HUES64 (cell line): Measurements from ENCODE around the gene PPP2R1A.
"Not testable (repeated sequence)": the region's sequence is repeated elsewhere in the genome, so short reads cannot be mapped to it uniquely, and the experiment has no call there.

Source experiments
- H3K27ac ChIP-seq: 2 replicates; pipeline ENCODE4 v1.7.0; 2013; ENCODE audit warnings: low read depth, low read length, inconsistent platforms
- H3K27me3 ChIP-seq: 2 replicates; pipeline ENCODE4 v1.6.1; 2013; ENCODE audit warnings: mild to moderate bottlenecking, low read length; ENCODE audit not compliant: insufficient read depth
- H3K36me3 ChIP-seq: 2 replicates; pipeline ENCODE4 v1.6.1; 2013; ENCODE audit warnings: mild to moderate bottlenecking, low read length; ENCODE audit not compliant: insufficient read depth
- H3K4me1 ChIP-seq: 2 replicates; pipeline ENCODE4 v1.6.1; 2013; ENCODE audit warnings: mild to moderate bottlenecking, low read length, moderate library complexity; ENCODE audit not compliant: insufficient read depth
- H3K4me3 ChIP-seq: 2 replicates; pipeline ENCODE4 v1.5.1; 2013; ENCODE audit warnings: mild to moderate bottlenecking, low read length, moderate library complexity
- H3K9ac ChIP-seq: 2 replicates; pipeline ENCODE4 v1.6.1; 2013; ENCODE audit warnings: mild to moderate bottlenecking, low read depth, low read length
- H3K9me3 ChIP-seq: 2 replicates; pipeline ENCODE4 v1.6.1; 2013; ENCODE audit warnings: low read depth, low read length; ENCODE audit not compliant: insufficient read depth
- WGBS: fragments of 150-250, 120-280 bp; methylation state at CpG from one replicate; pipeline ENCODE4 v1.1.7; 2013; ENCODE audit warnings: missing lambda C conversion rate; 5-methylcytosine and 5-hydroxymethylcytosine counted together

PPP2R1A gene

DNA sequence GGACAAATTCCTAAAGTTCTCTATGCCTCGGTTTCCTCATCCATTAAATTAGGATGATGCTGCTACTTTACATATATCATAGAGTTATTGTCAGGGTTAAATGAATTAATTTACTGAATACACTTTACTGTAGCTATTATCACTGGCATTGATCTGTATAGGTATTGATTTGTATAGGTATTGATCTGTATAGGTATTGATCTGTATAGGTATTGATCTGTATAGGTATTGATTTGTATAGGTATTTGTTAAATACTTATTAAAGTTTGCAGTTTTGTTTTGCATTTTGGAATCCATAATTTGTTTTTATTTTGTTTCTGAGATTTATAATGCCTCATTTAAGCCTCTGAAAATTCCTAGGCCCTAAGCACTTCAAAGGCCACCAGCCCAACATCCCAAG lies 2.4 kb upstream of the PPP2R1A start:
- Histone ChIP-seq H3K9me3 (no peaks in the 10 kb centered on the region), H3K27ac (no peak overlapping the region), H3K9ac (no peak overlapping the region), H3K4me1 (peaks cover 9% of the 10 kb centered on the region), H3K4me3 (no peak overlapping the region), H3K36me3 (peaks cover 3% of the 10 kb centered on the region; the same call in 1 of the 2 replicates), H3K27me3 (no peaks in the 10 kb centered on the region)
- WGBS = 100% methylated on average over 1 of the region's 1 CpG

DNA sequence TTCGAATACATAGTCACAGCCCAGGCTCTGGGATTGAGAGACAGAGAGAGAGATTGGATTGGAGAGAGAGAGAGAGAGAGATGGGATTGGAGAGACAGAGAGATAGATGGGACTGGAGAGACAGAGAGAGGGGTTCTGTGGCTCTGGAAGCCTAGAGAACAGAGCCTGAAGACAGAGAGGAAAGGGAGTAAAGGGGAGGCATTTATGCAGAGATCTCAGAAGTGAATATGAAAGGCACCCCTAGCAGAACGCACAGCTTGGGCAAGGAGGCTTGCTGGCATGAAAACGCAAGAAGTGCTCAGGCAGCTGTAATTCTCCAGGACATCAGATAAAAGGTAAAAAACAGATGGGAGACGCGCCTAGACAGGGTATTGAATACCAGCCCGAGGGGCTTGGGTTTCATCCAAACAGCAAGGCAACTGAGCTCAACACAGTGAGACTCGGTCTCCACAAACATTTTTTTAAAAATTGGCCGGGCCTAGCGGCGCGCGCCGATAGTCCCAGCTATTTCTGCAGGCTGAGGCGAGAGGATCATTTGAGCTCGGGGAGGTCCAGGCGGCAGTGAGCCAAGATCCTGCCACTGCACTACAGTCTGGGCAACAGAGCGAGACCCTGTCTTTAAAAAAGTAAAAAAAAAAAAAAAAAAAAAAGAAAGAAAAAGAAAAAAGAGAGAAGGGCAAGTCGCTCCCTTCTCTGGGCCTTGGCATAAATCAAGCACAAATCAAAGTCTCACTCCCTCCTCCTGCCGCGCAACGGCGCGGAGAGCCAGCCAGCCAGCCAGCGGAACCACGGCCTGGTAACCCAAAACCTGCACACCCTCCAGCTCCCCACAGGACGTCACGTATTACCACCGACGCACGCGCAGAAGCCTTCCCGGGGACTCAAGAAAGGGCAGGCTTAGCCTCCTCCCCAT lies 774 bp upstream of the PPP2R1A start:
- Histone ChIP-seq H3K36me3 (peaks cover 15% of the 10 kb centered on the region), H3K9ac (peak overlapping the region; percentile 50), H3K27ac (peak overlapping the region; percentile 88), H3K9me3 (no peaks in the 10 kb centered on the region), H3K27me3 (no peaks in the 10 kb centered on the region), H3K4me1 (peaks cover 9% of the 10 kb centered on the region), H3K4me3 (peak overlapping the region; percentile 57)
- 4% methylated on average over 31 of the region's 32 CpGs for WGBS

DNA sequence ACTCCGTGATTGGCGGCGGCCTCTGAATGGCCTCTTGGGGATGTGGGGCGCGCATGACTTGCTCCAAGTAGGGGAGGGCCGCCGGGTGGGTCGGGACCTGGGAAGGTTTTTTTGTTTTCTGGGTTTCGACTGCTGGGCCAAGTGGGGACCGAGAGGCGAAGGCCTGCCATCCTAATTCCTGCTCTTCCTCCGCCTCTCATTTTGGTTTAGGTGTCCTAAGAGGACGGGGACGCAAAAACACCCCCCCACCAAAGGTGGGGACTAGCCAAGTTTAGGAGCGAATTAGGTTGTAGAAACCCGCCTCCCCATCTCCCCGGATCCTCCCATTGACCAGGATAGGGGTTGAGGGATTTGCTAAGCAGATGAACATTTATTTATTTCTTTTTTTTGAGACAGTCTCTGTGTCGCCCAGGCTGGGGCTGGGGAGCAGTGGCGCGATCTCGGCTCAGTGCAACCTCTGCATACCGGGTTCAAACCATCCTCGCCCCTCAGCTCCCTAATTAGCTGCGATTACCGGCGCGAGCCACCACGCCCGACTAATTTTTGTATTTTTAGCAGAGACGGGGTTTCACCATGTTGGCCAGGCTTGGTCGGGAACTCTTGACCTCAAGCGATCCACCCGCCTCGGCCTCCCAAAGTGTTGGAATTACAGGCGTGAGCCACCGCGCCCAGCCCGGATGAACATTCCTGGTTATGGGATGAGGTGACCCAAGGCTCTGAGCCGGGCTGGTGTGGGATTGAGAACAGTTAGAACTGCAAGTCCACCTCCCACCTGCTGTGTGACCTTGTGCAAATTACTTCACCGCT lies 838 bp downstream of the PPP2R1A start:
- Histone ChIP-seq H3K9me3 (no peaks in the 10 kb centered on the region), H3K4me3 (peak overlapping the region; percentile 87), H3K36me3 (peaks cover 31% of the 10 kb centered on the region), H3K4me1 (peaks cover 9% of the 10 kb centered on the region), H3K27me3 (no peaks in the 10 kb centered on the region), H3K27ac (peak overlapping the region; percentile 96), H3K9ac (peak overlapping the region; percentile 96)
- 2% methylated on average over 34 of the region's 40 CpGs for WGBS

- 82% methylated on average over 5 of the region's 5 CpGs for WGBS
- H3K9me3 ChIP-seq = no peaks in the 10 kb centered on the region
- H3K9ac ChIP-seq = peak overlapping the region; percentile 96; the same call in 1 of the 2 replicates
- peak overlapping the region; percentile 87 for H3K4me3 ChIP-seq
- H3K36me3 ChIP-seq = peaks cover 38% of the 10 kb centered on the region
- H3K4me1 ChIP-seq = peaks cover 9% of the 10 kb centered on the region
- peak overlapping the region; percentile 96; the same call in 1 of the 2 replicates for H3K27ac ChIP-seq
- no peaks in the 10 kb centered on the region for H3K27me3 ChIP-seq
Observed at GRCh38 chr19:52191389-52191788, 1.5 kb downstream of the PPP2R1A start.

- peak overlapping the region; percentile 87 for H3K4me3 ChIP-seq
- no peaks in the 10 kb centered on the region for H3K27me3 ChIP-seq
- H3K27ac ChIP-seq = no peak overlapping the region
- H3K4me1 ChIP-seq = peaks cover 9% of the 10 kb centered on the region
- H3K9me3 ChIP-seq = no peaks in the 10 kb centered on the region
- 87% methylated on average over 2 of the region's 2 CpGs for WGBS
- peaks cover 43% of the 10 kb centered on the region for H3K36me3 ChIP-seq
- peak overlapping the region; percentile 1; the same call in 1 of the 2 replicates for H3K9ac ChIP-seq
Observed at GRCh38 chr19:52191951-52192350, 2.1 kb downstream of the PPP2R1A start.

DNA sequence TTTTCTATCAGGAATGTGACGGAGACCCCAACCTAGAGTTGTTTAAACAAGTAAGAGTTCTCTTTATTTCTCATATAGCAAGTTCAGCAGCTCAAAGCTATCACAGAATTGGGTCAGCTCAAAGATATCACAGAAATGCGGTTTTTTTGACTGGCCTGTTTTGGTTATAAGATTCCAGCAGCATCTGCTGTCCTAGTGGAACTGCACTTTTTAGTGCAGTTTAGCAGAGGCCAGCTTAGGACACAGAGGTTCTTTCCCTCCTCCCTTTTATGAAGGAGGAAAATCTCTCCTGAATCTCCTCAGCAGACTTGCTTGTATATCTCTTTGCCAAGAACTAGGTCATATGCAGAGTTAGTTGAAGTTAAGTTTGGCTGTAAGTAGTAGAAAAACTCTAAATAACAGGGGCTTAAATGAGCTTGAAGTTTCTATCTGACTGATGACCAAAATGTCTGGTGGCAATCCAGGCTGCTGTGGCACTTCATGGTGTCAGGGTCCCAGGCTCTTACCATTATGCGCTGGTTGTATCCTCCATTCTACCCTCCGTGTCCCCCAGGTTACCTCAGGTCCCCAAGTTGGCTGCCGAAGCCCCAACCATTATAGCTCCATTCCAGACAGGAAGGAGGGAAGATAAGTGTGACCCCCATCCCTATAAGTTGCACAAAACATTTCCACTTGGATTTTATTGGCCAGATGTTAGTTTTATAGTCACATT lies 6.6 kb downstream of the PPP2R1A start:
- peaks cover 5% of the 10 kb centered on the region for H3K4me1 ChIP-seq
- no peak overlapping the region for H3K9ac ChIP-seq
- WGBS = 88% methylated on average over 4 of the region's 5 CpGs
- H3K27me3 ChIP-seq = no peaks in the 10 kb centered on the region
- no peaks in the 10 kb centered on the region for H3K9me3 ChIP-seq
- H3K27ac ChIP-seq = no peak overlapping the region
- H3K4me3 ChIP-seq = no peak overlapping the region
- H3K36me3 ChIP-seq = peaks cover 71% of the 10 kb centered on the region

- peaks cover 81% of the 10 kb centered on the region for H3K36me3 ChIP-seq
- H3K27me3 ChIP-seq = no peaks in the 10 kb centered on the region
- no peak overlapping the region for H3K27ac ChIP-seq
- H3K9me3 ChIP-seq = no peaks in the 10 kb centered on the region
- H3K4me1 ChIP-seq = no peaks in the 10 kb centered on the region
- H3K4me3 ChIP-seq = no peak overlapping the region
- no peak overlapping the region for H3K9ac ChIP-seq
- 97% methylated on average over 3 of the region's 3 CpGs for WGBS
Observed at GRCh38 chr19:52197964-52198363, 8.1 kb downstream of the PPP2R1A start.

- Histone ChIP-seq H3K9me3 (no peaks in the 10 kb centered on the region), H3K4me1 (no peaks in the 10 kb centered on the region), H3K36me3 (peaks cover 84% of the 10 kb centered on the region), H3K27ac (no peak overlapping the region), H3K27me3 (no peaks in the 10 kb centered on the region), H3K4me3 (no peak overlapping the region), H3K9ac (no peak overlapping the region)
- 94% methylated on average over 3 of the region's 3 CpGs for WGBS
Observed at GRCh38 chr19:52198678-52199077, 8.8 kb downstream of the PPP2R1A start.

- Histone ChIP-seq H3K9me3 (no peaks in the 10 kb centered on the region), H3K27ac (no peak overlapping the region), H3K36me3 (peaks cover 86% of the 10 kb centered on the region), H3K4me3 (no peak overlapping the region), H3K27me3 (no peaks in the 10 kb centered on the region), H3K9ac (no peak overlapping the region), H3K4me1 (no peaks in the 10 kb centered on the region)
- WGBS = 91% methylated on average over 7 of the region's 7 CpGs
Observed at GRCh38 chr19:52200044-52200443, 10.2 kb downstream of the PPP2R1A start.

DNA sequence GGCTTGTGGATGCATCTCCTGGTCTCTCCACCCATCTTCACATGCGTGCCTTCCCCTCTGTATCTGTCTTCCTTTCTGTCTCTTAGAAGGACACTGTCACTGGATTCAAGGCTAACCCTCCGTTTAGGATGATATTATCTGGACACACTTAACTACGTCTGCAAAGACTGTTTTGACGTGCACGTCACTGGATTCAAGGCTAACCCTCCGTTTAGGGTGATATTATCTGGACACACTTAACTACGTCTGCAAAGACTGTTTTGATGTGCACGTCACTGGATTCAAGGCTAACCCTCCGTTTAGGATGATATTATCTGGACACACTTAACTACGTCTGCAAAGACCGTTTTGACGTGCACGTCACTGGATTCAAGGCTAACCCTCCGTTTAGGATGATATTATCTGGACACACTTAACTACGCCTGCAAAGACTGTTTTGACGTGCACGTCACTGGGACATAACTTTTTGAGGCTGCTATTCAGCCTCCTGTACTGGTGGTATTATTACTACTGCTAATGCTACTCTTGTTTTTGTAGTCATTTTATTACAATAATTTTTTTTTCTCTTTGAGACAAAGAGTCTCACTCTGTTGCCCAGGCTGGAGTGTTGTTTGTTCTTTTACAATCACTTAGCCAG lies 11.0 kb downstream of the PPP2R1A start:
- H3K36me3 ChIP-seq = peaks cover 86% of the 10 kb centered on the region
- WGBS = 96% methylated on average over 17 of the region's 17 CpGs
- not testable (repeated sequence) for H3K27me3 ChIP-seq, H3K9ac ChIP-seq, H3K27ac ChIP-seq, H3K4me3 ChIP-seq, H3K9me3 ChIP-seq, H3K4me1 ChIP-seq
